K562 (cell line): ENCODE results near the gene HDAC1. TPM values are rescaled to one million over a fixed set of nuclear protein-coding genes. Genes with fewer than 3 reads are reported as not detected.

Source experiments
- ATAC-seq: fragments of 200-7000 bp; cut with Tn5 transposase; 3 replicates; pipeline ENCODE4 v1.9.1; 2020; ENCODE audit warnings: moderate library complexity
- BruUV-seq: library from RNA; stranded (reverse); fragments of 400-500 nt; replicated peaks from 2 replicates; lab custom pipeline; 2021; lab: Mats Ljungman, UMichigan
- CTCF ChIA-PET: fragments of 300-600 bp; formaldehyde crosslinking; extraction: SDS; loops from one replicate; lab custom pipeline; 2021; ENCODE audit warnings: low intra/inter-chr PET ratio; lab: Yijun Ruan, JAX
- POLR2A ChIA-PET: fragments of 300-600, 350-650 bp; sonication (Branson Sonifier 250); formaldehyde crosslinking; extraction: SDS; loops from one replicate; lab custom pipeline; 2021; ENCODE audit warnings: antibody characterized with exemption, inconsistent platforms; lab: Yijun Ruan, JAX
- DNase-seq, 4 experiments: peaks; one replicate each; pipeline versions ENCODE4 v3.0.0 to v3.0.0-alpha.2; 2011 to 2018; ENCODE audit warnings: low spot score in 3 of 4, mixed read lengths in 3 of 4; ENCODE audit errors: extremely low read depth in 1 of 4
- FAIRE-seq: peaks from 2 replicates; lab custom pipeline; 2011; peaks lifted over from hg19 to GRCh38; lab: Jason Lieb, UNC
- H2AFZ ChIP-seq: 2 replicates; pipeline ENCODE4 v1.6.0; 2011; ENCODE audit warnings: low read depth, low read length, control low read depth, inconsistent platforms
- H3K27ac ChIP-seq: fragments of 200-600 bp; 3 replicates; pipeline ENCODE4 v1.8.0; 2011; ENCODE audit warnings: low read depth, mild to moderate bottlenecking, control low read depth, inconsistent platforms, low read length, moderate library complexity, mixed read lengths; ENCODE audit errors: extremely low read depth
- H3K27me3 ChIP-seq, 2 experiments: fragments of 300-600 bp in 1 of 2; 2 replicates in 1 of 2; 3 replicates in 1 of 2; pipeline versions ENCODE4 v1.6.0 to v1.8.0; 2011; ENCODE audit warnings: inconsistent platforms in 2 of 2, low read length in 2 of 2, mild to moderate bottlenecking in 1 of 2, mixed read lengths in 1 of 2, moderate library complexity in 1 of 2; ENCODE audit not compliant: control insufficient read depth in 2 of 2, insufficient read depth in 2 of 2
- H3K36me3 ChIP-seq: fragments of 300-600 bp; 3 replicates; pipeline ENCODE4 v1.8.0; 2011; ENCODE audit warnings: mild to moderate bottlenecking, low read length, inconsistent platforms; ENCODE audit not compliant: control insufficient read depth, insufficient read depth
- H3K4me1 ChIP-seq, 2 experiments: fragments of 200-600 bp in 1 of 2; replicated peaks in 1 of 2; 2 replicates in 1 of 2; 3 replicates in 1 of 2; pipeline versions ENCODE4 v1.5.1 to v1.8.0; 2011; ENCODE audit warnings: inconsistent platforms in 2 of 2, low read length in 2 of 2, mild to moderate bottlenecking in 1 of 2, mixed read lengths in 1 of 2, moderate library complexity in 1 of 2; ENCODE audit not compliant: control insufficient read depth in 2 of 2, insufficient read depth in 2 of 2
- H3K4me2 ChIP-seq: 2 replicates; pipeline ENCODE4 v1.6.1; 2011; ENCODE audit warnings: low read length, control low read depth, inconsistent platforms, mixed read lengths; ENCODE audit not compliant: insufficient read depth
- H3K4me3 ChIP-seq: fragments of 200-600 bp; sonication (generic), shearing (Covaris generic); 2 replicates; pipeline ENCODE4 v1.5.1; 2016; ENCODE audit warnings: control low read depth, inconsistent platforms
- H3K79me2 ChIP-seq: fragments of 200-600 bp; 3 replicates; pipeline ENCODE4 v1.8.0; 2011; ENCODE audit warnings: low read length, inconsistent platforms; ENCODE audit not compliant: control insufficient read depth, insufficient read depth
- H3K9ac ChIP-seq, 2 experiments: 2 replicates each; pipeline versions ENCODE4 v1.6.0 to v1.6.1; 2011; ENCODE audit warnings: low read depth in 2 of 2, low read length in 2 of 2, control low read depth in 1 of 2, inconsistent platforms in 1 of 2, mild to moderate bottlenecking in 1 of 2, mixed read lengths in 1 of 2; ENCODE audit not compliant: insufficient read depth in 1 of 2
- H3K9me1 ChIP-seq: one replicate; pipeline ENCODE4 v1.6.0; 2011; ENCODE audit warnings: inconsistent platforms, mild to moderate bottlenecking, low read length, moderate library complexity; ENCODE audit not compliant: control insufficient read depth, insufficient read depth
- H3K9me3 ChIP-seq: replicated peaks from 2 replicates; pipeline ENCODE4 v1.5.1; 2011; ENCODE audit warnings: low read depth, low read length, inconsistent platforms; ENCODE audit not compliant: control insufficient read depth, insufficient read depth
- H4K20me1 ChIP-seq: replicated peaks from 2 replicates; pipeline ENCODE4 v1.6.1; 2011; ENCODE audit warnings: low read length, inconsistent platforms, mixed read lengths; ENCODE audit not compliant: control insufficient read depth, insufficient read depth
- ESRRA ChIP-seq: fragments of 450-650 bp; IDR thresholded peaks from 2 replicates; pipeline ENCODE4 v1.6.1; 2014; ENCODE audit warnings: low read depth, mild to moderate bottlenecking, moderate library complexity, borderline replicate concordance
- MEIS2 ChIP-seq: fragments of 450-650 bp; IDR thresholded peaks from 2 replicates; pipeline ENCODE4 v1.6.1; 2014; ENCODE audit warnings: mild to moderate bottlenecking; ENCODE audit not compliant: partially characterized antibody
- MYNN ChIP-seq, 2 experiments: sonication (generic); formaldehyde crosslinking in 1 of 2; IDR thresholded peaks; 2 replicates each; pipeline versions ENCODE4 v1.5.0 to v1.6.1; 2016 to 2020; ENCODE audit warnings: antibody characterized with exemption in 1 of 2, missing genetic modification reagents in 1 of 2
- NFIC ChIP-seq: fragments of 450-650 bp; IDR thresholded peaks from 2 replicates; pipeline ENCODE4 v1.6.1; 2017; ENCODE audit warnings: mild to moderate bottlenecking, inconsistent platforms
- NFRKB ChIP-seq: fragments of 450-650 bp; IDR thresholded peaks from 2 replicates; pipeline ENCODE4 v1.6.1; 2016; ENCODE audit warnings: low read depth
- NR2C1 ChIP-seq, 2 experiments: fragments of 450-650 bp; IDR thresholded peaks; 2 replicates each; pipeline ENCODE4 v1.6.1; 2017; ENCODE audit warnings: mild to moderate bottlenecking in 2 of 2, antibody characterized with exemption in 1 of 2, inconsistent platforms in 1 of 2, missing compliant biosample characterization in 1 of 2, missing genetic modification characterization in 1 of 2
- ZNF143 ChIP-seq: sonication (generic); formaldehyde crosslinking; IDR thresholded peaks from 2 replicates; pipeline ENCODE4 v1.9.0; 2022; ENCODE audit warnings: mild to moderate bottlenecking, missing genetic modification reagents
- WGBS: fragments of 100-300 bp; shearing (Covaris generic); methylation state at CpG from one replicate; pipeline ENCODE4 v1.1.6; 2016; ENCODE audit warnings: low coverage, mixed read lengths; ENCODE audit not compliant: insufficient coverage; ENCODE audit errors: missing lambda C conversion rate; 5-methylcytosine and 5-hydroxymethylcytosine counted together
- in situ Hi-C: fragments of 300-500 bp; cut with MboI; formaldehyde crosslinking; loops from 4 replicates; pipeline ENCODE4 v1.15.0; 2018; ENCODE audit warnings: inconsistent platforms, mixed read lengths
- intact Hi-C: fragments of 100-400 bp; cut with micrococcal nuclease; formaldehyde crosslinking; loops from 2 replicates; pipeline ENCODE4 v1.14.2; 2022
- polyA plus RNA-seq, 8 experiments: library from polyadenylated mRNA; depleted of rRNA in 4 of 8; stranded (reverse) in 5 of 8; unstranded in 3 of 8; fragments of >200 nt; fragmentation: Nextera tagmentation in 2 of 8; fragmentation: Illumina TruSeq in 1 of 8; extraction: Ambion mirVana in 2 of 8; extraction: Trizol in 1 of 8; gene quantifications; 2 replicates each; pipeline versions ENCODE4 v1.2.1 to v1.2.3, GENCODE V29; 2011 to 2014; ENCODE audit warnings: inconsistent platforms in 1 of 8, missing spikeins in 1 of 8
- total RNA-seq, 7 experiments: library from RNA; depleted of rRNA in 6 of 7; stranded (reverse); fragments of >200 nt in 6 of 7; fragmentation: Illumina TruSeq in 2 of 7; extraction: Trizol in 2 of 7; gene quantifications; 2 replicates each; pipeline versions ENCODE4 v1.2.1 to v1.2.3, GENCODE V29; 2011 to 2021; ENCODE audit warnings: low replicate concordance in 1 of 7
- TF ChIP-seq, protein P1 (sequence below): fragments of 250-450 bp; sonication (Bioruptor Pico); IDR thresholded peaks from 2 replicates; pipeline ENCODE4 v1.9.0; 2021; ENCODE audit warnings: mild to moderate bottlenecking, inconsistent platforms
- TF ChIP-seq, protein P2 (sequence below): fragments of 450-650 bp; IDR thresholded peaks from 2 replicates; pipeline ENCODE4 v1.6.1; 2018; ENCODE audit not compliant: partially characterized antibody
- TF ChIP-seq, protein P3 (sequence below): sonication (generic); formaldehyde crosslinking; IDR thresholded peaks from 2 replicates; pipeline ENCODE4 v1.4.0; 2020; ENCODE audit warnings: mild to moderate bottlenecking, missing genetic modification reagents
- TF ChIP-seq, protein P4 (sequence below): fragments of 450-650 bp; formaldehyde crosslinking; IDR thresholded peaks from 2 replicates; pipeline ENCODE4 v1.4.0; 2020; ENCODE audit warnings: mild to moderate bottlenecking, mixed read lengths

HDAC1 gene
- total and polyA plus RNA-seq, 9 of the 15 experiments (the other 6 are each of a cell fraction or from before 2014, with no cell fraction given), result 169 to 384 (median 193) TPM

DNA sequence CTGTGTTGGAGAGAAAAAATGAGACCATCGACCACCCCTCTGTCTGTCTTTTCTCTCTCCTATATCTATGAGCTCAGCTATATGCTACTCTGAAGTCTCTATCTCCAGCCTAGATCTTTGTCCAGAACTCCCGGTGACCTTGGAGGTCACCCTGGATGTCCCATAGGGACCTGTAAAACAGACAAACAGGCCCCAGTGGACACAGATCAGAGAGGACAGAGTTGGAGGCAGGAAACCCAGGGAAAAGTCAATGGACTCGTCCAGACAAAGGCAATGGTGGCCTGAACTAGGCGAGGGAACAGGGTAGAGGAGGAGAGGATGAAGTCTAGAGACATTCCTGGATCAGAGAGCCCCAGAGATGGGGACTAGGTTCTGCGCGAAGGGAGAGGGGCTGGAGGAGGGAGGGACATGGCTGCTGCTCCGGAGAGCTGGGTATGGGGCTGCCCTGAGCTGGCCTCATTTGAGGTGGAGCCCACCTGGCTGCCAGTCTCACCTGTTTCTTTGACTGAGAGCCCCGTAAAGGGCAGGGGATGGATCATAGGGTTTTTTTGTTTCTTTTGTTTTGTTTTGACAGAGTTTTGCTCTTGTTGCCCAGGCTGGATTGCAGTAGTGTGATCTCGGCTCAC lies 54.8 kb downstream of the HDAC1 start:
- Histone ChIP-seq H3K79me2 (peaks cover 2% of the 10 kb centered on the region; the same call in 2 of the 3 replicates), H3K27ac (no peak overlapping the region), H3K27me3 (no peaks in the 10 kb centered on the region), H3K9me3 (no peaks in the 10 kb centered on the region; the same call in 1 of the 2 replicates), H3K4me3 (no peak overlapping the region), H3K4me2 (peak overlapping the region; percentile 13; the same call in 1 of the 2 replicates), H2AFZ (peak overlapping the region; percentile 93), H3K9ac (peak overlapping the region in 1 of 2 experiments; percentile 2; a peak in 1 of 4 replicates), H3K9me1 (no peaks in the 10 kb centered on the region), H3K36me3 (no peaks in the 10 kb centered on the region), H3K4me1 (peaks cover 24 to 40% of the 10 kb centered on the region in 2 experiments; a peak in 4 of 5 replicates), H4K20me1 (no peaks in the 10 kb centered on the region)
- POLR2A ChIA-PET, result interaction anchor here (0.5 to 5.2 kb wide), 9 partner anchors 10 to 239 kb away, joined by 3 to 59 read pairs (median 4); partner anchors contain the start of genes KPNA6 and MARCKSL1
- WGBS, result 58% methylated on average over 9 of the region's 9 CpGs
- DNase-seq (no peak), ATAC-seq (no peak), FAIRE-seq (no peak)
- intact Hi-C loops (no loop called here), in situ Hi-C loops (no loop called here)
- CTCF ChIA-PET, result no interaction called here
- no TSS peak for BruUV-seq
- TF ChIP-seq NR2C1 (IDR thresholded peaks at IDR 0.05), result no peak
- 0 out of 2 replicates have a peak, but pooled peaks have one; percentile 13 for TF ChIP-seq NR2C1 (tag; IDR thresholded peaks at IDR 0.05)
- TF ChIP-seq NFIC, result no peak
- no peak for TF ChIP-seq MYNN (IDR thresholded peaks at IDR 0.05)
- TF ChIP-seq MYNN (CRISPR knock-in tag; IDR thresholded peaks at IDR 0.05), result no peak
- no peak for TF ChIP-seq MEIS2
- TF ChIP-seq NFRKB, result no peak
- no peak for TF ChIP-seq ZNF143 (CRISPR knock-in tag)
- TF ChIP-seq, protein P1, sequence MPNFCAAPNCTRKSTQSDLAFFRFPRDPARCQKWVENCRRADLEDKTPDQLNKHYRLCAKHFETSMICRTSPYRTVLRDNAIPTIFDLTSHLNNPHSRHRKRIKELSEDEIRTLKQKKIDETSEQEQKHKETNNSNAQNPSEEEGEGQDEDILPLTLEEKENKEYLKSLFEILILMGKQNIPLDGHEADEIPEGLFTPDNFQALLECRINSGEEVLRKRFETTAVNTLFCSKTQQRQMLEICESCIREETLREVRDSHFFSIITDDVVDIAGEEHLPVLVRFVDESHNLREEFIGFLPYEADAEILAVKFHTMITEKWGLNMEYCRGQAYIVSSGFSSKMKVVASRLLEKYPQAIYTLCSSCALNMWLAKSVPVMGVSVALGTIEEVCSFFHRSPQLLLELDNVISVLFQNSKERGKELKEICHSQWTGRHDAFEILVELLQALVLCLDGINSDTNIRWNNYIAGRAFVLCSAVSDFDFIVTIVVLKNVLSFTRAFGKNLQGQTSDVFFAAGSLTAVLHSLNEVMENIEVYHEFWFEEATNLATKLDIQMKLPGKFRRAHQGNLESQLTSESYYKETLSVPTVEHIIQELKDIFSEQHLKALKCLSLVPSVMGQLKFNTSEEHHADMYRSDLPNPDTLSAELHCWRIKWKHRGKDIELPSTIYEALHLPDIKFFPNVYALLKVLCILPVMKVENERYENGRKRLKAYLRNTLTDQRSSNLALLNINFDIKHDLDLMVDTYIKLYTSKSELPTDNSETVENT (CRISPR knock-in tag), result 0 out of 2 replicates have a peak, but pooled peaks have one; percentile 11
- TF ChIP-seq, protein P2, sequence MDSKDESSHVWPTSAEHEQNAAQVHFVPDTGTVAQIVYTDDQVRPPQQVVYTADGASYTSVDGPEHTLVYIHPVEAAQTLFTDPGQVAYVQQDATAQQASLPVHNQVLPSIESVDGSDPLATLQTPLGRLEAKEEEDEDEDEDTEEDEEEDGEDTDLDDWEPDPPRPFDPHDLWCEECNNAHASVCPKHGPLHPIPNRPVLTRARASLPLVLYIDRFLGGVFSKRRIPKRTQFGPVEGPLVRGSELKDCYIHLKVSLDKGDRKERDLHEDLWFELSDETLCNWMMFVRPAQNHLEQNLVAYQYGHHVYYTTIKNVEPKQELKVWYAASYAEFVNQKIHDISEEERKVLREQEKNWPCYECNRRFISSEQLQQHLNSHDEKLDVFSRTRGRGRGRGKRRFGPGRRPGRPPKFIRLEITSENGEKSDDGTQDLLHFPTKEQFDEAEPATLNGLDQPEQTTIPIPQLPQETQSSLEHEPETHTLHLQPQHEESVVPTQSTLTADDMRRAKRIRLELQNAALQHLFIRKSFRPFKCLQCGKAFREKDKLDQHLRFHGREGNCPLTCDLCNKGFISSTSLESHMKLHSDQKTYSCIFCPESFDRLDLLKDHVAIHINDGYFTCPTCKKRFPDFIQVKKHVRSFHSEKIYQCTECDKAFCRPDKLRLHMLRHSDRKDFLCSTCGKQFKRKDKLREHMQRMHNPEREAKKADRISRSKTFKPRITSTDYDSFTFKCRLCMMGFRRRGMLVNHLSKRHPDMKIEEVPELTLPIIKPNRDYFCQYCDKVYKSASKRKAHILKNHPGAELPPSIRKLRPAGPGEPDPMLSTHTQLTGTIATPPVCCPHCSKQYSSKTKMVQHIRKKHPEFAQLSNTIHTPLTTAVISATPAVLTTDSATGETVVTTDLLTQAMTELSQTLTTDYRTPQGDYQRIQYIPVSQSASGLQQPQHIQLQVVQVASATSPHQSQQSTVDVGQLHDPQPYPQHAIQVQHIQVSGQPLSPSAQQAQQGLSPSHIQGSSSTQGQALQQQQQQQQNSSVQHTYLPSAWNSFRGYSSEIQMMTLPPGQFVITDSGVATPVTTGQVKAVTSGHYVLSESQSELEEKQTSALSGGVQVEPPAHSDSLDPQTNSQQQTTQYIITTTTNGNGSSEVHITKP, result peak; percentile 63
- TF ChIP-seq ESRRA, result peak; percentile 83
- TF ChIP-seq, protein P3, sequence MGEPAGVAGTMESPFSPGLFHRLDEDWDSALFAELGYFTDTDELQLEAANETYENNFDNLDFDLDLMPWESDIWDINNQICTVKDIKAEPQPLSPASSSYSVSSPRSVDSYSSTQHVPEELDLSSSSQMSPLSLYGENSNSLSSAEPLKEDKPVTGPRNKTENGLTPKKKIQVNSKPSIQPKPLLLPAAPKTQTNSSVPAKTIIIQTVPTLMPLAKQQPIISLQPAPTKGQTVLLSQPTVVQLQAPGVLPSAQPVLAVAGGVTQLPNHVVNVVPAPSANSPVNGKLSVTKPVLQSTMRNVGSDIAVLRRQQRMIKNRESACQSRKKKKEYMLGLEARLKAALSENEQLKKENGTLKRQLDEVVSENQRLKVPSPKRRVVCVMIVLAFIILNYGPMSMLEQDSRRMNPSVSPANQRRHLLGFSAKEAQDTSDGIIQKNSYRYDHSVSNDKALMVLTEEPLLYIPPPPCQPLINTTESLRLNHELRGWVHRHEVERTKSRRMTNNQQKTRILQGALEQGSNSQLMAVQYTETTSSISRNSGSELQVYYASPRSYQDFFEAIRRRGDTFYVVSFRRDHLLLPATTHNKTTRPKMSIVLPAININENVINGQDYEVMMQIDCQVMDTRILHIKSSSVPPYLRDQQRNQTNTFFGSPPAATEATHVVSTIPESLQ (CRISPR knock-in tag), result no peak
- TF ChIP-seq, protein P4, sequence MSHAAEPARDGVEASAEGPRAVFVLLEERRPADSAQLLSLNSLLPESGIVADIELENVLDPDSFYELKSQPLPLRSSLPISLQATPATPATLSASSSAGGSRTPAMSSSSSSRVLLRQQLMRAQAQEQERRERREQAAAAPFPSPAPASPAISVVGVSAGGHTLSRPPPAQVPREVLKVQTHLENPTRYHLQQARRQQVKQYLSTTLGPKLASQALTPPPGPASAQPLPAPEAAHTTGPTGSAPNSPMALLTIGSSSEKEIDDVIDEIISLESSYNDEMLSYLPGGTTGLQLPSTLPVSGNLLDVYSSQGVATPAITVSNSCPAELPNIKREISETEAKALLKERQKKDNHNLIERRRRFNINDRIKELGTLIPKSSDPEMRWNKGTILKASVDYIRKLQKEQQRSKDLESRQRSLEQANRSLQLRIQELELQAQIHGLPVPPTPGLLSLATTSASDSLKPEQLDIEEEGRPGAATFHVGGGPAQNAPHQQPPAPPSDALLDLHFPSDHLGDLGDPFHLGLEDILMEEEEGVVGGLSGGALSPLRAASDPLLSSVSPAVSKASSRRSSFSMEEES (CRISPR knock-in tag), result no peak
